Measurements from ENCODE around the gene TBPL1. TPM values are rescaled to one million over a fixed set of nuclear protein-coding genes. Genes with fewer than 3 reads are reported as not detected.
A peak's percentile ranks its signal among the peaks of the same experiment; 100 is the strongest.

Gene TBPL1
- total RNA-seq, 1 donor from 2014 or later, result 48.4 TPM

DNA sequence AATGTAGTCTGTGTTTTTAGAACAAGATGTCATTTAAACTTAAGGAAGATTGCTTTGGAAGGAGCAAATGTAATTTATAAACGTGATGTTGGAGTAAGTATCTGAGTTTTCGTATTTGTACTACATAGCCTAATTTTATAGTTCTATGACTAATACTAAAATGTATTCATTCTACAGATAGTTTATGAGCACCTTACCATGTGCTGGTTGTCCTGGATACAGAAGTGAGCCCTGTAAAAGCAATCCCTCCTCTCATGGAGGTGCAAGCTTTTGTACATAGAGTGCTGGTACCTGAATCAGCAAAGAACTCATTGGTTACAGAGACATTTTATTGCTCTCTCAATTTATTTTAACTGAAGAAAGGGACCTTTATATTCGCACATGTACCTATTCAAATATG is 27.1 kb downstream of the TBPL1 start:
- Mint-ChIP-seq H3K4me1 (ENCODE audit: low read depth) (peaks cover 3% of the 10 kb centered on the region), H3K27me3 (no peaks in the 10 kb centered on the region), H3K27ac (no peak overlapping the region), H3K36me3 (ENCODE audit: insufficient read depth) (peaks cover 15% of the 10 kb centered on the region), H3K9me3 (ENCODE audit: low read depth) (no peaks in the 10 kb centered on the region), H3K4me3 (ENCODE audit: low read depth) (no peak overlapping the region)
- TF ChIP-seq, protein P1, sequence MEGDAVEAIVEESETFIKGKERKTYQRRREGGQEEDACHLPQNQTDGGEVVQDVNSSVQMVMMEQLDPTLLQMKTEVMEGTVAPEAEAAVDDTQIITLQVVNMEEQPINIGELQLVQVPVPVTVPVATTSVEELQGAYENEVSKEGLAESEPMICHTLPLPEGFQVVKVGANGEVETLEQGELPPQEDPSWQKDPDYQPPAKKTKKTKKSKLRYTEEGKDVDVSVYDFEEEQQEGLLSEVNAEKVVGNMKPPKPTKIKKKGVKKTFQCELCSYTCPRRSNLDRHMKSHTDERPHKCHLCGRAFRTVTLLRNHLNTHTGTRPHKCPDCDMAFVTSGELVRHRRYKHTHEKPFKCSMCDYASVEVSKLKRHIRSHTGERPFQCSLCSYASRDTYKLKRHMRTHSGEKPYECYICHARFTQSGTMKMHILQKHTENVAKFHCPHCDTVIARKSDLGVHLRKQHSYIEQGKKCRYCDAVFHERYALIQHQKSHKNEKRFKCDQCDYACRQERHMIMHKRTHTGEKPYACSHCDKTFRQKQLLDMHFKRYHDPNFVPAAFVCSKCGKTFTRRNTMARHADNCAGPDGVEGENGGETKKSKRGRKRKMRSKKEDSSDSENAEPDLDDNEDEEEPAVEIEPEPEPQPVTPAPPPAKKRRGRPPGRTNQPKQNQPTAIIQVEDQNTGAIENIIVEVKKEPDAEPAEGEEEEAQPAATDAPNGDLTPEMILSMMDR (IDR thresholded peaks at IDR 0.05; ENCODE audit: unreplicated experiment), result no peak
- no peak for DNase-seq (ENCODE audit: low spot score, unreplicated experiment)

DNA sequence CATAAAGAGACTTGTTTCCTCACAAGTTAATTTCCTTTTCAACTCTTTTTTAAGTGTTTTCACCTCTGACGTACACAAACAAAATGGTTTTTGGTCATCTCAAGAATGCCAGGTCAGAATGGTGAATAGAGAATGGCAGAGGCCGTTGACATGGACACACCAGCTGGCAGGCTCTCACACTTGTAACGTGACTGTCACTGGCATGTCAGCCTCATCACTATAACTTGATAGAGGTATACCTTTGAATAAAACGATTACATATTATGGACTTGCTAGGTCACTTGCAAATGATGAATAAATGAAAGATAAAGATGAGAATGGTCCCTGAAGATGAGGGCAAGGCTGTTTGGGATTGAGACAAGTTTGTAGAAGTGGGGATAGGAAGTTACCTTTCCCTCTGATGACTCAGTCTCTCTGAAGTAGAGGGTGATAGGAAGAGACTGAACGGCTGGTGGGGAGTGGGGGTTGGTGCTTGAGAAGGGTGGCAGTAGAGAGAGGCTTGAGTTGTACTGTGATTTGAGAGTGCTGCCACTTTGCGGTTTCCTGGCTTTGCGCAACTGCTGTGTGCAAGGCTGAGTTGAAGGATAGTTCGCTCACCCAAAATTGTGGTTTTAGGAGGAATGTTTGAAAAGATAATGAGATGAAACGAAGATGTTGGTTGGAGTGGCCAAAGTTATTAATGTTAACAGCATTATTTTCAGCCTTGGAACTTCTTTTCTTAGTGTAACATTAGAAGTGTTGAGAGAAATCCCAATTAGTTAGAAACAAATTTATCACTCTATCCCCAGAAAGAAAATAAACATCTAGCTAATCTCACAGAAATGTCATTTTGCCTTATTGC is 30.3 kb downstream of the TBPL1 start:
- TF ChIP-seq, protein P1 (IDR thresholded peaks at IDR 0.05; ENCODE audit: unreplicated experiment), result no peak
- Mint-ChIP-seq H3K36me3 (ENCODE audit: insufficient read depth) (peaks cover 14% of the 10 kb centered on the region), H3K4me1 (ENCODE audit: low read depth) (peaks cover 2% of the 10 kb centered on the region), H3K27me3 (no peaks in the 10 kb centered on the region), H3K27ac (no peak overlapping the region), H3K4me3 (ENCODE audit: low read depth) (no peak overlapping the region), H3K9me3 (ENCODE audit: low read depth) (no peaks in the 10 kb centered on the region)
- DNase-seq (ENCODE audit: low spot score, unreplicated experiment), result no peak

DNA sequence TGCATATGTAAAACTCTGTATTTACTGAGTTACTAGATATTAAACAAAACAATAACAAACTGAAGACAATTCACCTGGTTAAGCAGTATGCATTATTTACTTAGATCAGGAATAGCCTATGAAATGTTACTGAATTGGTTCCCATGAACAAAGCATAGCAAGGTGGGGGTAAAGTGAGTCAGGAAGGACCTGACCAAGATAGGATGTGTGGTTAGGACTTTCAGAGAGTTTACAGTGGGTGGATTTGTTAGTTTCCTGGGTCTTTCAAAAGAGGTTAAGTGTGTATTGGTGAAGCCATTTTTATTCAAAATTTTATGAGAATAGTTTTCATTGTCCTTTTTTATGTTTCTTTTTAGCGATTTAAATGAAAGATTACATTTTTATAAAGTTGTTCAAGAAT is 32.9 kb downstream of the TBPL1 start:
- no peaks in the 10 kb centered on the region for H3K9me3 Mint-ChIP-seq (ENCODE audit: low read depth)
- TF ChIP-seq, protein P1 (IDR thresholded peaks at IDR 0.05; ENCODE audit: unreplicated experiment), result no peak
- H3K36me3 Mint-ChIP-seq (ENCODE audit: insufficient read depth), result peaks cover 14% of the 10 kb centered on the region
- H3K4me1 Mint-ChIP-seq (ENCODE audit: low read depth), result no peaks in the 10 kb centered on the region
- no peak overlapping the region for H3K4me3 Mint-ChIP-seq (ENCODE audit: low read depth)
- no peak for DNase-seq (ENCODE audit: low spot score, unreplicated experiment)
- H3K27me3 Mint-ChIP-seq, result no peaks in the 10 kb centered on the region
- no peak overlapping the region for H3K27ac Mint-ChIP-seq

DNA sequence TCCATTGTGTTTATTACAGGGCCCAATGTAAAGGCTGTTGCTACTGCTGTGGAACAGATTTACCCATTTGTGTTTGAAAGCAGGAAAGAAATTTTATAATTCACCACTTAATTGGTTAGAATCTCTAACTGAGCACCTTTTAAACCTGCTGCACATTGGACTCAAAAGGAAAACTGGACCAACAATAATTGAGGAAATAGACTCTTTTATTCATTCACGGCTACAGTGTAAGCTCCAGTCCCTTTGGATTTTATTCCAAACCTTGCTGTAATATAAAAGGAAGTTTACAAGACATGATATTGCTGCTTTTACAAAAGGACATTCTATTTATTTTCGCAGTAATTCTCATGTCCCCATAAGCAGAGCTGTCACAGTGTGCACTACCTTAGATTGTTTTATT is 33.9 kb downstream of the TBPL1 start:
- TF ChIP-seq, protein P1 (IDR thresholded peaks at IDR 0.05; ENCODE audit: unreplicated experiment), result no peak
- Mint-ChIP-seq H3K9me3 (ENCODE audit: low read depth) (no peaks in the 10 kb centered on the region), H3K27ac (no peak overlapping the region), H3K27me3 (no peaks in the 10 kb centered on the region), H3K4me3 (ENCODE audit: low read depth) (no peak overlapping the region), H3K4me1 (ENCODE audit: low read depth) (no peaks in the 10 kb centered on the region), H3K36me3 (ENCODE audit: insufficient read depth) (peaks cover 11% of the 10 kb centered on the region)
- DNase-seq (ENCODE audit: low spot score, unreplicated experiment), result no peak

DNA sequence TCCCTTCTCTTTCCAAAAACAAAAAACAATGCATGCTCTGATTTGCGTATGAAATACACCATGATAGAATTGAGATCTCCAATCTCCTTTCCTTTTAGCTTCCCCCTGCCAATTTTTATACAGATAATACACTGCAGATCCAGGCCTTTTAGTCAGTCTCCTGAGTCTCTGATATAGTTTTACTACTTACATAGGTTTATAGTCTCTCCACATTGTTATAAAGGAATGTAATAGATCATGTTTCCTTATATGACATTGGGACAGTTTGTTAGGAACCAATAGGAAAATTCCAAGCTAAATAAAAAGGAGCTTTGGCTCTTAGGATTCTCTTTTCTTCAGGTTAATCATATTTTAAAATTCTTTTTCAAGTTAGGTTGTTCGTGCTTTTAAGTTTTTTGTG is 36.5 kb downstream of the TBPL1 start:
- Mint-ChIP-seq H3K9me3 (ENCODE audit: low read depth) (no peaks in the 10 kb centered on the region), H3K4me3 (ENCODE audit: low read depth) (no peak overlapping the region), H3K4me1 (ENCODE audit: low read depth) (no peaks in the 10 kb centered on the region), H3K27me3 (no peaks in the 10 kb centered on the region), H3K36me3 (ENCODE audit: insufficient read depth) (peaks cover 5% of the 10 kb centered on the region), H3K27ac (peak overlapping the region; percentile 15)
- TF ChIP-seq, protein P1 (IDR thresholded peaks at IDR 0.05; ENCODE audit: unreplicated experiment), result no peak
- DNase-seq (ENCODE audit: low spot score, unreplicated experiment), result no peak
